DLD1 (cell line): ENCODE results near the gene EBF3.

Source experiments
- in situ Hi-C: cut with HindIII; loops from 2 replicates; pipeline ENCODE4 v1.10.0; 2017; ENCODE audit warnings: low sequenced_read_pairs

Gene EBF3

GRCh38 chr10:129809431-129809830 lies 154.6 kb downstream of the EBF3 start:
- in situ Hi-C loops = no loop called here

DNA sequence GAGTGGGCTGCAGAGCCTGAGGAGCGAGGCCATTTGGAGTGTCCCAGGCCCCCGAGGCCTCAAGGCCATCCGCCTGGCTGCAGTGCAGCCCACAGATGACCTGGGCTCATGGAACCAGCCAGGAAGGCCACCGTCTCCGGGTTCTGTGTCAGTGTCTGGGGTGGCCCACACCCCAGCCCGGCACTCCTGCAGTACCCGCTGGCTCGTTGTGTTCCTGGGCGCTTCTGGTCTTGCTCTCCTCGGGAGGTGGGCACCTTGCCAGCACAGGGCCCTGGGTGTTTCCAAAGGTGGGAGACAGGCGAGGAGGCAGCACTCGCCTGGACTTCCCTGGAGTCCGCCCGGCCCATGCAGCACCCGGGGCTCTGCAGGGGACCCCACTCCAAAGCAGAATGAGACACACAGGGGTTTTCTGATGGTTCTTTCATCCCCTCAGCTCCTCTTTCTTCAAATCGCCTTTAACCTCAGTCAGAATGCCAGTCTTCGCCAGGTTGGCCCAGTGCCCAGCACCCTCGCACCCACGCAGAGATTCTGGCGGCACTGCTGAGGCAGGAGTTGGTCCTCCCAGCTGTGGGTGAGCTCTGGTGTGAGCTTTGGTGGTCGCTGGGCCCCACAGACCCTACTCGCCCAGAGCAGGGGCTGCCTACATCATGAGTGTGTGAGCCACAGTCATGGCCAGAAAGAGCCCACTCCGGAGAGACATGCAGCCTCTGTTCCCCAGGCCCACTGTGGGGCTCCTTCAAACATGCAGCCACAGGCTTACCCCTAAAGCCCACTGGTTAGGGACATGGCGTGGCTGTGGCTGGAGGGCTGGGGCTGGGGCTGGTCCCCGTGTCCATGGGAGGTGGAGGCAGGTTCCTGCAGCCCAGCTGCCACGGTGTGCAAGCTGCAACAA lies 155.7 kb downstream of the EBF3 start:
- in situ Hi-C loops = no loop called here

GRCh38 chr10:129807211-129807610 lies 156.9 kb downstream of the EBF3 start:
- in situ Hi-C loops = no loop called here

DNA sequence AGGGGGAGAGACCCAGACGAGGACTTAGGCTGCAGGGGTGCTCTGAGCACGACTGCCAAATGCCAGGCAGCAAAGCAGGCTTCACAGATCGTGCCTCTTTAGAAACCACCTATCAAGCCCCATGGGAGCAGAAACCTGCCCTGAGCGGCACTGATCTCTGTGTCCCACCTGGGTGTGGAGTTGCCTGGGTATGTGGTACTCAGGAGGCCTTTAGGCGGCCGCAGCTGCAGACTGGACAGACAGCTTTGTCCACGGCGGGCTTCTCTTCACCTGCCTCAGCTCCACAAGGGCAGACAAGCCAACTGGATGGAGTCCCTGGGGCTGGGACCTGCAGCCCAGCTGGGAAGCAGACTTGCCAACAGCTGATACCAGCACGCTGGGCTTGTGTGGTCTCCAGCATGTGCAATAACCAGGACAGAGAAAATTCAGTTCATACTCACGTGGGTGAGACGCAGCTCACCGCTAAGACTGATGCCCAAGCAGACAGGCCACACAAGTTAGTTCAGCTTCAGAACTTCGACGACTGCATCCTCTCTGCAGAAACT lies 163.2 kb downstream of the EBF3 start:
- in situ Hi-C loops = no loop called here

DNA sequence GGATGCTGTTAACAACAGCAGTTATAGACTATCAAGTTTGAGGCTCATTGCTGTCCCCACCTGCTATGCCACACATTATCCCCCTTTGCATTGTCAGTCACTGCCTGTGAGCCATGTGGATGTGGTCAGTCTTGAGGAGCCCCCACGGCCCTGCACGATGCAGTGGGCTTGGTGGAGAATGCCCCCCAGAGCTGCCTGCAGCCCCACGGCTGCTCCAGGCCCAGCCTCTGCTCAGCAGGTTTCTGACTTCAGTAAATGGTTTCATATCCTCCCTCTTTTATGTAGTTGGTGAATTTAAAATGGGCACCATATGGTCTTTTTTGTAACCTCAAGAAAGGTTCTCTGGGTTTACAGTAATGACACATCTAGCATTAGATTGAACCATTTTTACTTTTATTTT lies 164.1 kb downstream of the EBF3 start:
- in situ Hi-C loops = no loop called here

- in situ Hi-C loops = no loop called here
Observed at GRCh38 chr10:129796710-129797420, 167.2 kb downstream of the EBF3 start.

DNA sequence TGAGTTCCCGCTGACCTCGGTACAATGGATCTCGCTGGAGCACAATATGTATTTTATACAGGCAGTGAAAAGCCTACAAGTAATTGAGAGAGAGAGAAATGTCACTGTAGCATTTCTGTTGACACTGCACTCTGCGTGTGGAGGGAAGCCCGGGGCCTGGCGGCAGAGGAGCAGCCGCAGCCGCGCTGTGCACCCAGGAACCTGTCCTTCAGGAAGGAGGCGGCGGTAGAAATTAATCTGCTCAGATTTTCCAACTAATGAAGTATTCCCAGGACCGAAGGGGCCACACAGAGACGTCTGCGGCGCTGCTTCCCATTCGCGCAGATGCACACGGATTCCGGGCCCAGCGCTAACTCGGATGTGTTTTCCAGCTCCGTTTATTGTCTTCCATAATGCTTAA lies 170.1 kb downstream of the EBF3 start:
- in situ Hi-C loops = no loop called here

DNA sequence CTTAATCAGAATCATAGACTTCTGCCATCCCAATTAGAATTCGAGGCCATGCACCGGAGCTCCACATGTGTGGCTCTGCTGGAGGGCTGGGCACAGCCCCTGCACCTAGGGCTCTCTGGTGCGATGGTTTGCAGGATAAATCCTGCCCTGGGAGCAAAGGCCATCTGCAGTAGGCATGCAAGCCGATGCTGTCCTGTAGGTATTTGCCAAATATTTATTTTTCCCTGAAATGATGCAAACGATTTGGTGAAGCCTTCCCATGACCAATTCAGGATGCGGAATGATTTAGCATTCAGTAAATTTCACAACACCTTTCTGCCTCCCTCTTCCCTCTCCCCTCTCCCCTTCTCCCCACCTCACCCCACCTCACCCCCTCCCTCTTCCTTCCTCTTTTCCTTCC lies 170.6 kb downstream of the EBF3 start:
- in situ Hi-C loops = no loop called here

DNA sequence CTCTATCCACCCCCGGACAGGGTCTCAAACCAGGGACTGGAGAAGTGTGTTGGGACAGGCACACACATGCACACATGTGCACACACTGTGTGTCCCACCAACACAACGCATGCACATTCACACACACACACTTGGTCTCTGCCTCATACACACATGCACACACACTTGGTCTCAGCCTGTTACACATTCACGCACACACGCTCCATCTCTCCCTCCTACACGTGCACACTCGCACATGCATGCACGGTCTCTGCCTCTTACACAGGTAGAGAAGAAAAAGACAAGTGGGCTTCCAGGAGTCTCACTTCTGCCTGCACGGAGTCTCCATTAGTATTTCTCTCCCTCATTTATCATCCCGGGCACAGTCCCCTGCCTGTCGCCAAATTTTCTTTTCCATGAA lies 171.2 kb downstream of the EBF3 start:
- in situ Hi-C loops = no loop called here

DNA sequence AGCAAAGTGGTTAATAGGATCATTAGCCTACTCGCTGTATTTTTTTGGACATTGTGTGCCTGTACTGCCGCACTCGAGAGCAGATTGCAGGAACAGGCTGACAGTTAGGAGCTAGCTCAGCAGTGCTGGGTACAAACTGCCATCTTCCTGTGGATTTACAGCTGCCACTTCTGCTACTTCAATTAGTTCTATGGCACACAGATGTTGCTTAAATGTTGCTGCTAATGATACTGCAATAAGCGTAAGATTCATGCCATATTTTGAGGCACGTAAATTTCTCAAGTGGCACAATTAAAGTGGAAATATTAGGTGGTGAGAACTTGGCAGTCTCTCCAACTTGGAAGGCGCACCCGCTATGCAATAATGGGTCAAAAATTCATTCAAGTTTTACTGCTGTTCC lies 171.9 kb downstream of the EBF3 start:
- in situ Hi-C loops = no loop called here

DNA sequence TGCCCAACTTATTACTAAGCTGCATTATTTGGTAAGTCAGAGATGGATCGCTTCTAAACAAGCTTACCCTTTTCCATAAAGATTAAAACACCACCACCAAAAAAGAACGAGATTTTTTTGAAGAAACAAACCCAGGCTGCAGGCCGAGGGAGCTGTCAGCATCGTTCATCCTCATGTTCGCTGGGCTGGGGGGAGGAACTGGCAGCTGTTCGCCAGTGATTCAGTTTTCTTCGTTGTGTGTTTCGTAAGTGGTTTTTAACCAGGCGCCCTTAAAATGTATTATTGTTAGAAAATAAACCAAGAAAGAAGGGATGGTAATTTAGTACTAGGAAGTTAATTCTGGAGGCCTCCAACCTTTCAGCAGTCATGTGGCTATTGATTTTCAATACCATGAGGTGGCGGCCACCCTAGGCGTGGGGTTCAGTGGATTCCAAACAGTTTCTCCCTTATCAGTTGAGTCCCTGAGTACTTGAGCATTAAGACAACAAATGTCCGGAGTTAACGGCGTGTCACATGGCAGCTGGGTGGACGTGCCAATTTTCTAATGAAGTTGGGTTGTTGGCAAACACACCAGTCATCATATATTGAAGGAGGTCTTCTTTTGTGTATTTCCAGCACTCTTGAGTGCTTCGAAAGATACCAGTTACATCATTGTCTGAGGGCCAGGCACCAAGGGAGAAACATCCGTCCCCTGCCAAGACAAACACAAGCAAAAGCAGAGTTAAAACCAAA lies 173.2 kb downstream of the EBF3 start:
- in situ Hi-C loops = no loop called here

DNA sequence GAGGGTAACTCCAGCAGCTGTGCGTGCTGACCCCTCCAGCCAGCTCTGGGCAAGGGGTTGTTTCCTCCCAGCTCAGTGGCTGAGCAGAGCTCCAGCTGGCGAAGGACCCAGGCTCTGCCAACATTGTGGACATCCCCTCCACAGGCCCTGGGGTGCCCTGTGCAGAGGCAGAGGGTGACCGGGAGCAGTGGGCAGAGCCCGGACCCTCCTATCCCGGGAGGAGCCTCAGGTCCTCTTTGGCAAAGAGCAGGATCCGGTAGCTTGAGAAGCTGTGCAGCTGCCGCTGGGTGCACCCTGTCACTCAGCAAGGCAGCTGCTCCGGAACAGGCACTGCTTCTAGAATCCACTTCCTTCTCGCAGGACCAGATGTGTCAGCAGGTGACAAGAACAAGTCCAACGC lies 175.9 kb downstream of the EBF3 start:
- in situ Hi-C loops = no loop called here

GRCh38 chr10:129787557-129787956 lies 176.5 kb downstream of the EBF3 start:
- in situ Hi-C loops = no loop called here

DNA sequence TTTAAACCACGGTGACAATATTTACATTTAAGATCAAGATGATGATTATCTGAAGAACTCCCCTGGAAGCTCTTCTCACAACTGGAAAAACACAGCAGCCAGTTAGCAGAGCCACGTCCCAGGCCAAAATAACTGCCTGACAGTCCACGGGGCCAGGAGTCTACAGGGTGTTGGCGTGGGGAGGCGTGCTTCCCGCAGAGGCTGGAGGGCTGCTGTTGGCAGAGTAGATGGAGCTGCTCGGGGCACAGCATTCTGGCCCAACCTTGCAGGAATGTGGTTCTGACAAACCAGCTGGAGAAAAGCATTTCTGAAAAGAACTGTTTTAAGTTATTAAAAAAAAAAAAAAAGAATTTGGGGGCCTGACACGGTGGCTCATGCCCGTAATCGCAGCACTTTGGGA lies 177.9 kb downstream of the EBF3 start:
- in situ Hi-C loops = no loop called here

- in situ Hi-C loops = no loop called here
Observed at GRCh38 chr10:129785536-129785981, 178.5 kb downstream of the EBF3 start.
